Bronchial smooth muscle cell (primary cell): ENCODE data around the gene FXYD1. TPM values are rescaled to one million over a fixed set of nuclear protein-coding genes. Genes with fewer than 3 reads are reported as not detected.

ENCODE experiments used
- total RNA-seq: library from RNA; depleted of rRNA; stranded (reverse); fragments of >200 nt; gene quantifications from 2 replicates; pipeline ENCODE4 v1.2.1, GENCODE V29; 2014

The FXYD1 gene
- total RNA-seq = 4.4 and 14.6 TPM in 2 replicates

DNA sequence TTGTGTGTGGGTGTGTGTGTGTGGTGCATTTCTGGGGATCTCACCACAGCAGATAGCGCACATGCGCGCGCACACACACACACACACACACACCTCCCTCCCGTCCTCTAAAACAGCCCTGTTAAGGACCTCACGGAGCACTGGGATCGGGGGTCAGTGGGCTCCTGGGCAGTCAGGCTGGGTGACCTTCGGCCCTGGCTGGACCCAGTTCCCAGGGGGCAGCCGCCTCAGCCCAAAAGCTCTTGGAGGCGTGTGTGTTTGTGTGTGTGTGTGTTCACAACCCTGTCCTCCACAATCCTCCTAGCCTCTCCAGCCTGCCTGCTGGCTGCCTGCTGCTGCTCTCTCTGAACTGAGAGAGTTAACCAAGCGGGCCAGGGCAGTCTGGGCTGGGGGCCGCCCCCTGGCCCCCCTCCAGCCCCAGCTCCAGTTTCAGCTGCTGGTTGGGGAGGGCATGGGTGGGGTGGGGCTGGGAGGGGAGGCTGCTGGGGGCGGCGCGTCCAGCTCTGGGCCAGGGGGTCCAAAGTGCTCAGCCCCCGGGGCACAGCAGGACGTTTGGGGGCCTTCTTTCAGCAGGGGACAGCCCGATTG, at the start of gene FXYD1:
FXYD1 (plus strand) TSS at position 520 of the 588 bp plus-strand sequence. CDS start 1,256 bp downstream, outside the sequence.

GRCh38 chr19:35115177-35115951, 23.3 kb upstream of the FXYD1 start, which contains the start of gene FXYD3:
FXYD3 (plus strand) TSS chr19:35115823; CDS start chr19:35119377, 3,554 bp downstream.

DNA sequence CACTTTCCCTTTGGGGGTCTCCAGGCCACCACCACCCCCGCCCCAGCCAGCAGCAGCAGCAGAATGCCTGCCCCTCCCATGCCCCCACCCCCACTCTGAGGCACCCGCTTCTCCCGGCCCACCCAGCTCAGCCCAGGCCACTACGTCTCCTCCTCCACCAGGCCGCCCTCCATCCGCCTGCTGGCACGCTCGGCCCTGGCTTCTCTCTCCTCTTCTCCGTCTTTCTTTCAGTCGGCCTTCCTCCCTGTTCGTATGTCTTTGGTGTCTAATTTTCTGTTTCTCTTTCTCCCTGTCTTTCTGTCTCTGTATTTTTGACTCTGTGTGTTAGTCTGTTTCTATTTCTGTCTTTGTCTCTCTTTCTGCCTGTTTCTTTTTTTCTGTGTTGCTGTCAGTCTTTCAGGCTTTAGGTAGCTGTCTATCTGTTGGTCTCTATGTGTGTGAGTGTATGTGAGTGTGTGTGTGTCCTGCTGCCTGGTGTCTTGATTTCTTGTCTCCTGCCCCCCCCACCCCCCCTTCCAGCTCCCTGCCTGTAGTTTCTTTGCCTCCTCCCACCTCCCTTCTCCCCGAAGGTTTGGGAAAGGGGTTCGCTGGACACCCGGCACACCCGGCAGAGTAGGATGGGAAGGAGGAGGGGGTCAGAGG, 3.9 kb upstream of the FXYD1 start, which contains the start of gene LGI4:
LGI4 (minus strand) TSS at position 459 of the 642 bp plus-strand sequence; CDS start at position 80, 379 bp downstream.

DNA sequence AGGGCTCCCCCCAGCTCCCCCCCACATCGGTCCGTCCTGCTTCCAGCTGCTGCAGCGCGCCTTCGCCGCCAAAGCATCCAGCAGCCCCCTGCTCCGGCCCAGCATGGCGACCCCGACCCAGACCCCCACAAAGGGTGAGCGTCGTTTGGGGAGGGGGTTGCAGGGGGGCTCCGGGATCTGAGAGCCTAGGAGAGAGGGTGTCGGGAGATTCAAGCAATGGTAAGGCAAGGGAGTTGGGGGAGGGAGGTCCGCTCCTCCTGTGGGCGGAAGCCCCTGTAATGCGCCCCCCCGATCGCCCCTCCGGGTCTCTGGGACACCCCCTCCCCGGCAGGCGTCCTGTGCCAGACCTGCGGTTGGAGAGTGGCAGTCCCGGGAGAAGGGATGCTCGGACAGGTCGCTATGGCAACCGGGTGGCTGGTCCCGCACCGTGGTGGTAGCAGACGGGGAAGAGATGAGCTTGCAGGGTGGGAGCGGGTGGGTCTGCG, 4.6 kb downstream of the FXYD1 start, which contains the start of gene FXYD7:
FXYD7 (plus strand) TSS at position 25 of the 485 bp plus-strand sequence; CDS start at position 104, 79 bp downstream.

GRCh38 chr19:35154525-35155406, 16.1 kb downstream of the FXYD1 start, which contains the start of gene FXYD5:
FXYD5 (plus strand) TSS chr19:35154735; CDS start chr19:35155551, 816 bp downstream.

Other genes with a start within 250 kb of the FXYD1 start
- 3.1 and 3.3 TPM in 2 replicates for gene ZNF30, start 211.9 kb upstream of the FXYD1 start, total RNA-seq
- gene ZNF792, start 174.6 kb upstream of the FXYD1 start, total RNA-seq = 5.2 and 5.8 TPM in 2 replicates
- 19.9 and 20.3 TPM in 2 replicates for gene GRAMD1A, start 138.5 kb upstream of the FXYD1 start, total RNA-seq
- 10.6 and 15.6 TPM in 2 replicates for gene SCN1B, start 108.4 kb upstream of the FXYD1 start, total RNA-seq
- gene HPN, start 97.1 kb upstream of the FXYD1 start, total RNA-seq = 0.09 and 0.16 TPM in 2 replicates
- gene FXYD3, start 23.0 kb upstream of the FXYD1 start, total RNA-seq = 0.16 and 1.1 TPM in 2 replicates
- gene LGI4, start 3.8 kb upstream of the FXYD1 start, total RNA-seq = 0.47 and 0.52 TPM in 2 replicates
- gene FXYD7, start 4.4 kb downstream of the FXYD1 start, total RNA-seq = 0.17 TPM in 1 of 2 replicates, not detected in the other
- gene FXYD5, start 15.9 kb downstream of the FXYD1 start, total RNA-seq = 16.8 and 28.7 TPM in 2 replicates
- not detected in 2 replicates for gene FAM187B, start 89.9 kb downstream of the FXYD1 start, total RNA-seq
- 0.47 TPM in 1 of 2 replicates, not detected in the other for gene LSR, start 110.2 kb downstream of the FXYD1 start, total RNA-seq
- 41.8 and 59.8 TPM in 2 replicates for gene USF2, start 130.1 kb downstream of the FXYD1 start, total RNA-seq
- gene HAMP, start 143.7 kb downstream of the FXYD1 start, total RNA-seq = not detected in 2 replicates
- not detected in 2 replicates for gene MAG, start 153.3 kb downstream of the FXYD1 start, total RNA-seq
- gene CD22, start 190.4 kb downstream of the FXYD1 start, total RNA-seq = 0.16 TPM in 1 of 2 replicates, not detected in the other
- gene FFAR1, start 209.1 kb downstream of the FXYD1 start, total RNA-seq = not detected in 2 replicates
- not detected in 2 replicates for gene FFAR3, start 219.6 kb downstream of the FXYD1 start, total RNA-seq
- gene GPR42, start 232.2 kb downstream of the FXYD1 start, total RNA-seq = not detected in 2 replicates